A673 (cell line): ENCODE measurements around the gene AQP2.

Experiments
- CTCF ChIP-seq: fragments of 300-800, 200-600 bp; sonication (generic); conservative IDR thresholded peaks from 2 replicates; pipeline ENCODE4 v1.5.1; 2017; ENCODE audit warnings: low read depth, mild to moderate bottlenecking, antibody characterized with exemption, low read length, moderate library complexity, mixed read lengths
- EZH2 ChIP-seq: fragments of 200-600 bp; sonication (generic); IDR thresholded peaks from 2 replicates; pipeline ENCODE4 v1.6.1; 2017; ENCODE audit warnings: borderline replicate concordance, low read depth, mild to moderate bottlenecking, mixed read lengths, antibody characterized with exemption, low read length; ENCODE audit not compliant: poor library complexity, severe bottlenecking

GRCh38 chr12:49939707-49940106, 10.8 kb upstream of the AQP2 start:
- TF ChIP-seq EZH2 (no peak), CTCF (no peak)
